B cell (primary cell): ENCODE measurements around the gene BIK. TPM values are rescaled to one million over a fixed set of nuclear protein-coding genes. Genes with fewer than 3 reads are reported as not detected.

Experiments used
- ATAC-seq: fragments of 200-7000 bp; cut with Tn5 transposase; one replicate; pipeline ENCODE4 v1.10.0; 2021; ENCODE audit warnings: low read depth, mild to moderate bottlenecking, moderate number of reproducible peaks, moderate library complexity
- CTCF ChIA-PET: fragments of 350-600 bp; sonication (Branson Sonifier 250); formaldehyde crosslinking; loops from one replicate; lab custom pipeline; 2021; ENCODE audit warnings: antibody characterized with exemption, inconsistent platforms; lab: Charles Lee
- POLR2A ChIA-PET: fragments of 350-600 bp; sonication (Branson Sonifier 250); formaldehyde crosslinking; loops from one replicate; lab custom pipeline; 2021; ENCODE audit warnings: antibody characterized with exemption; lab: Charles Lee
- DNase-seq: peaks from one replicate; pipeline ENCODE4 v3.0.0; 2013
- H2AFZ ChIP-seq: 2 replicates; pipeline ENCODE4 v1.6.1; 2012; ENCODE audit warnings: mild to moderate bottlenecking, low read depth, low read length; ENCODE audit not compliant: insufficient read depth, poor library complexity, severe bottlenecking
- H3K27ac ChIP-seq, 2 donors: 1 replicate in 1 of 2; 2 replicates in 1 of 2; pipeline ENCODE4 v1.5.1; 2012 to 2013; ENCODE audit warnings: low read length in 2 of 2, mild to moderate bottlenecking in 2 of 2, moderate library complexity in 1 of 2
- H3K27me3 ChIP-seq, 4 experiments: fragments of 200-600 bp in 1 of 4; sonication (generic) in 1 of 4; replicated peaks in 1 of 4; 1 replicate in 2 of 4; 2 replicates in 2 of 4; pipeline versions ENCODE4 v1.6.1 to v1.7.0; 2013 to 2016; ENCODE audit warnings: low read length in 3 of 4, mild to moderate bottlenecking in 2 of 4, mixed read lengths in 1 of 4, moderate library complexity in 1 of 4; ENCODE audit not compliant: insufficient read depth in 4 of 4, control insufficient read depth in 3 of 4; ENCODE audit errors: control extremely low read depth in 1 of 4
- H3K36me3 ChIP-seq, 2 experiments: replicated peaks in 1 of 2; 1 replicate in 1 of 2; 2 replicates in 1 of 2; pipeline versions ENCODE4 v1.6.1 to v1.7.1; 2013; ENCODE audit warnings: low read length in 1 of 2; ENCODE audit not compliant: insufficient read depth in 2 of 2, control insufficient read depth in 1 of 2; ENCODE audit errors: control extremely low read depth in 1 of 2, extremely low read depth in 1 of 2
- H3K4me1 ChIP-seq, 2 donors: fragments of 200-600 bp in 1 of 2; sonication (generic) in 1 of 2; 1 replicate in 1 of 2; 2 replicates in 1 of 2; pipeline versions ENCODE4 v1.5.1 to v1.6.1; 2013 to 2017; ENCODE audit warnings: low read length in 2 of 2; ENCODE audit not compliant: control insufficient read depth in 2 of 2, insufficient read depth in 2 of 2
- H3K4me2 ChIP-seq: replicated peaks from 2 replicates; pipeline ENCODE3; 2012; ENCODE audit warnings: mild to moderate bottlenecking, low read depth, low read length; ENCODE audit not compliant: poor library complexity, severe bottlenecking
- H3K4me3 ChIP-seq, 5 experiments: fragments of 200-600 bp in 1 of 5; sonication (generic) in 1 of 5; 1 replicate in 3 of 5; 2 replicates in 2 of 5; pipeline versions ENCODE4 v1.5.1 to v1.7.0; 2011 to 2016; ENCODE audit warnings: low read length in 4 of 5, mild to moderate bottlenecking in 4 of 5, low read depth in 2 of 5, control low read depth in 1 of 5, moderate library complexity in 1 of 5; ENCODE audit not compliant: insufficient read depth in 1 of 5; ENCODE audit errors: control extremely low read depth in 1 of 5, extremely low read depth in 1 of 5
- H3K79me2 ChIP-seq: fragments of 200-600 bp; sonication (generic); one replicate; pipeline ENCODE4 v1.6.0; 2016; ENCODE audit warnings: low read length; ENCODE audit not compliant: control insufficient read depth, insufficient read depth
- H3K9ac ChIP-seq: fragments of 200-600 bp; sonication (generic); 2 replicates; pipeline ENCODE4 v1.6.1; 2017; ENCODE audit warnings: mild to moderate bottlenecking, low read length, moderate library complexity
- H3K9me3 ChIP-seq, 3 donors: one replicate each; pipeline versions ENCODE4 v1.6.1 to v1.7.1; 2013; ENCODE audit warnings: low read length in 2 of 3; ENCODE audit not compliant: control insufficient read depth in 2 of 3, insufficient read depth in 1 of 3; ENCODE audit errors: control extremely low read depth in 1 of 3
- H4K20me1 ChIP-seq: 2 replicates; pipeline ENCODE4 v1.6.0; 2012; ENCODE audit warnings: mild to moderate bottlenecking, low read length; ENCODE audit not compliant: insufficient read depth, control insufficient read depth, poor library complexity, severe bottlenecking
- H3K27ac Mint-ChIP-seq: one replicate; pipeline ENCODE4 v1.8.0; 2021; ENCODE audit warnings: mixed read lengths
- H3K27me3 Mint-ChIP-seq: one replicate; pipeline ENCODE4 v1.8.0; 2021; ENCODE audit warnings: mixed read lengths
- H3K4me1 Mint-ChIP-seq: one replicate; pipeline ENCODE4 v1.8.0; 2021; ENCODE audit warnings: mixed read lengths
- H3K4me3 Mint-ChIP-seq: one replicate; pipeline ENCODE4 v1.8.0; 2021; ENCODE audit warnings: mixed read lengths
- H3K9me3 Mint-ChIP-seq: one replicate; pipeline ENCODE4 v1.8.0; 2022; ENCODE audit warnings: mixed read lengths; ENCODE audit not compliant: insufficient read depth
- CTCF ChIP-seq: fragments of 200-600 bp; IDR thresholded peaks from one replicate; pipeline ENCODE4 v1.8.0; 2022; ENCODE audit warnings: antibody characterized with exemption, mild to moderate bottlenecking
- EZH2 ChIP-seq: IDR thresholded peaks from 2 replicates; pipeline ENCODE4 v1.6.1; 2012; ENCODE audit warnings: borderline replicate concordance, low read depth, mild to moderate bottlenecking, moderate library complexity, low read length; ENCODE audit not compliant: insufficient read depth, poor library complexity, severe bottlenecking
- WGBS: methylation state at CpG from one replicate; pipeline ENCODE4 v1.1.5; 2013; ENCODE audit warnings: missing lambda C conversion rate; ENCODE audit not compliant: insufficient coverage; 5-methylcytosine and 5-hydroxymethylcytosine counted together
- intact Hi-C: fragments of 100-400 bp; cut with micrococcal nuclease; formaldehyde crosslinking; loops from one replicate; pipeline ENCODE4 v1.10.0; 2022
- polyA plus RNA-seq: library from polyadenylated mRNA; depleted of rRNA; stranded (reverse); fragments of >200 nt; gene quantifications from 2 replicates; pipeline ENCODE4 v1.2.3, GENCODE V29; 2012
- total RNA-seq, 2 donors: library from RNA; stranded (reverse); fragments of 120-200 nt in 1 of 2; gene quantifications; 1 replicate in 1 of 2; 2 replicates in 1 of 2; pipeline versions ENCODE4 v1.2.3 to v1.2.4, GENCODE V29; 2013 to 2022

Gene BIK
- total and polyA plus RNA-seq, 2 donors (not counting 1 experiment from before 2014, with no cell fraction given) = 1.3 to 2.7 TPM

DNA sequence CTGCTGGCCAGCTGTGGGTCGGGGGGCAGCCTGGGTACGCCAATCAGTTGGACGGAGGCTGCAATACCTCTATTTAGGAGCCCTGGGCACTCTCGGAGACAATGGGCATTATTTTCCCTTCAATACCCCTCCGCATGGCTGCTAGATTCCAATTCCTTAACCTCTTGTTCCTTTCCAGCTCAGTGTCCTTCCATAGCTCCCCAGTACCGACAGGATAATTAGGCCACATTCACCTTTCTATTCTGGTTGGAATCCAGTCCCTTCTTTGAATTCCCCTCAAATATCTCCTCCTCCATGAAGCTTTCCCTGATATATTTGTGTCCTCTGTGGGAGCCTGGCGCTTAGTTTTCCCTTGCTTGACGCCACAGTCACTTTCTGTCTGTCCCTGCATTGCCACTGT is 4.2 kb upstream of the BIK start:
- peaks cover 19% of the 10 kb centered on the region for H3K27me3 Mint-ChIP-seq
- DNase-seq = no peak
- POLR2A ChIA-PET = no interaction called here

DNA sequence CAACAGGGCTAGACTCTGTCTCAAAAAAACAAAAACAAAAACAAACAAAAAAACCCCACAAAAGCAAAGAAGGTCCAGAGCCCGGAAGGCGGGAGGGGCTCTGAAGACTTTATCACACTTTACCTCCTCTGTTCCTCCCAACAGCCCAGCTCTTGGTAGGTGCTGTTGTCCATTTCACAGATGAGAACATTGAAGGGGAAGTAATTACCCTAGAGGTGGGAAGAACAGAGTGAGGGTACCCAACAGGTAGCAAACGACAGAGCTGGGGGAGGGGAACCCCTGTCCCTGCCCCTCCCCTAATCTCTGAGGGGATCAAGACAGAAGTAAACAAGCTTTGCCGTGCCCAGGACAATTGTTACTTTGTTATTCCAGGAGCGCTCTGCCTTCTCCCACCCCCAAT is 1.0 kb upstream of the BIK start:
- peaks cover 2% of the 10 kb centered on the region for H4K20me1 ChIP-seq
- WGBS = no CpG with 5 or more reads among the region's 5 CpGs
- H3K27me3 ChIP-seq = peaks cover 0 to 62% (median 30%) of the 10 kb centered on the region in 4 experiments
- H3K9ac ChIP-seq = no peak overlapping the region
- ChIA-PET POLR2A (no interaction called here), CTCF (interaction anchor here (1.1 to 2.0 kb wide), 5 partner anchors 12 to 28 kb away, joined by 4 to 9 read pairs (median 5); no protein-coding TSS in a partner anchor)
- ATAC-seq = no peak
- intact Hi-C loops = no loop called here
- no peaks in the 10 kb centered on the region for H3K9me3 Mint-ChIP-seq
- H3K4me2 ChIP-seq = no peak overlapping the region
- peaks cover 18% of the 10 kb centered on the region for H3K4me1 Mint-ChIP-seq
- H3K36me3 ChIP-seq = no peaks in the 10 kb centered on the region
- H2AFZ ChIP-seq = no peak overlapping the region
- peaks cover 9% of the 10 kb centered on the region for H3K79me2 ChIP-seq
- no peak overlapping the region for H3K4me3 ChIP-seq
- H3K27me3 Mint-ChIP-seq = peaks cover 35% of the 10 kb centered on the region
- peaks cover 23 to 32% of the 10 kb centered on the region in 2 donors for H3K4me1 ChIP-seq
- no peak overlapping the region for H3K27ac ChIP-seq
- no peak for DNase-seq
- peaks cover 0 to 9% (median 0%) of the 10 kb centered on the region in 3 donors for H3K9me3 ChIP-seq
- H3K4me3 Mint-ChIP-seq = peak overlapping the region; percentile 47
- no peak overlapping the region for H3K27ac Mint-ChIP-seq
- TF ChIP-seq EZH2 (no peak), CTCF (no peak)

More for the DNA sequence above, 4.2 kb upstream of the BIK start:
- WGBS = over 99% methylated on average over 8 of the region's 8 CpGs
- TF ChIP-seq EZH2 (no peak), CTCF (no peak)
- Histone ChIP-seq H3K9me3 (no peaks in the 10 kb centered on the region), H4K20me1 (no peaks in the 10 kb centered on the region), H3K4me3 (no peak overlapping the region), H3K9ac (no peak overlapping the region), H3K36me3 (no peaks in the 10 kb centered on the region), H3K27me3 (peaks cover 0 to 36% (median 9%) of the 10 kb centered on the region in 4 experiments), H2AFZ (no peak overlapping the region), H3K4me1 (peaks cover 9 to 12% of the 10 kb centered on the region in 2 donors), H3K79me2 (peaks cover under 1% of the 10 kb centered on the region), H3K4me2 (no peak overlapping the region), H3K27ac (no peak overlapping the region)
- peaks cover 4% of the 10 kb centered on the region for H3K4me1 Mint-ChIP-seq
- H3K9me3 Mint-ChIP-seq = no peaks in the 10 kb centered on the region
- intact Hi-C loops = no loop called here
- no peak for ATAC-seq
- H3K4me3 Mint-ChIP-seq = no peak overlapping the region
- CTCF ChIA-PET = no interaction called here
- no peak overlapping the region for H3K27ac Mint-ChIP-seq
